H1 (cell line): ENCODE results near the gene RPL38. TPM values are rescaled to one million over a fixed set of nuclear protein-coding genes. Genes with fewer than 3 reads are reported as not detected.

Experiments used
- ASH2L ChIP-seq: fragments of 200-600, 300-600 bp; sonication (generic); IDR thresholded peaks from one replicate; pipeline ENCODE4 v1.7.1; 2017; ENCODE audit warnings: low read length
- CHD1 ChIP-seq: IDR thresholded peaks from 2 replicates; pipeline ENCODE4 v1.6.1; 2012; ENCODE audit warnings: low read depth, low read length, improper control_type of control experiment
- CHD2 ChIP-seq: IDR thresholded peaks from 2 replicates; pipeline ENCODE4 v1.6.1; 2012; ENCODE audit warnings: low read length, improper control_type of control experiment
- CREB1 ChIP-seq: IDR thresholded peaks from 2 replicates; pipeline ENCODE4 v1.6.1; 2012; ENCODE audit warnings: inconsistent platforms
- CTBP2 ChIP-seq: IDR thresholded peaks from 2 replicates; pipeline ENCODE4 v1.7.0; 2011; ENCODE audit warnings: borderline replicate concordance, mild to moderate bottlenecking, moderate library complexity, mixed read lengths, low read length; ENCODE audit not compliant: insufficient read depth, insufficient read length
- E2F6 ChIP-seq: IDR thresholded peaks from 2 replicates; pipeline ENCODE4 v1.6.1; 2012; ENCODE audit warnings: inconsistent platforms
- HDAC2 ChIP-seq, 2 experiments: fragments of 300-600 bp in 1 of 2; sonication (generic) in 1 of 2; IDR thresholded peaks; 2 replicates each; pipeline ENCODE4 v1.6.1; 2011 to 2012; ENCODE audit warnings: low read depth in 2 of 2, low read length in 2 of 2, mild to moderate bottlenecking in 2 of 2, moderate library complexity in 2 of 2, borderline replicate concordance in 1 of 2, inconsistent platforms in 1 of 2
- HDAC6 ChIP-seq: IDR thresholded peaks from one replicate; pipeline ENCODE4 v1.7.1; 2012; ENCODE audit warnings: low read depth, mild to moderate bottlenecking, inconsistent platforms, low read length, moderate library complexity
- JUN ChIP-seq: IDR thresholded peaks from 2 replicates; pipeline ENCODE4 v1.6.1; 2011; ENCODE audit warnings: low read depth, mild to moderate bottlenecking, improper control_type of control experiment, low read length
- NRF1 ChIP-seq: IDR thresholded peaks from 2 replicates; pipeline ENCODE4 v1.6.1; 2011; ENCODE audit warnings: mild to moderate bottlenecking, low read depth, low read length, improper control_type of control experiment
- POLR2AphosphoS5 ChIP-seq: IDR thresholded peaks from 2 replicates; pipeline ENCODE4 v1.6.1; 2011; ENCODE audit warnings: low read depth, low read length
- RAD21 ChIP-seq, 2 experiments: IDR thresholded peaks in 1 of 2; conservative IDR thresholded peaks in 1 of 2; 2 replicates each; pipeline ENCODE4 v1.6.1; 2011; ENCODE audit warnings: low read depth in 2 of 2, low read length in 2 of 2, improper control_type of control experiment in 1 of 2, inconsistent platforms in 1 of 2, mild to moderate bottlenecking in 1 of 2, moderate library complexity in 1 of 2
- RBBP5 ChIP-seq: IDR thresholded peaks from 2 replicates; pipeline ENCODE4 v1.7.1; 2012; ENCODE audit warnings: low read depth, mild to moderate bottlenecking, inconsistent platforms, low read length, moderate library complexity, borderline replicate concordance
- SP1 ChIP-seq: IDR thresholded peaks from 2 replicates; pipeline ENCODE4 v1.6.1; 2011; ENCODE audit warnings: low read depth, low read length
- SP2 ChIP-seq: IDR thresholded peaks from 2 replicates; pipeline ENCODE4 v1.6.1; 2012; ENCODE audit warnings: mild to moderate bottlenecking, low read length, inconsistent platforms
- TAF1 ChIP-seq: IDR thresholded peaks from 2 replicates; pipeline ENCODE4 v1.6.1; 2011; ENCODE audit warnings: mild to moderate bottlenecking, low read depth, low read length
- YY1 ChIP-seq: IDR thresholded peaks from 2 replicates; pipeline ENCODE4 v1.6.1; 2011; ENCODE audit warnings: low read depth, mild to moderate bottlenecking, low read length
- ZNF274 ChIP-seq: IDR thresholded peaks from 2 replicates; pipeline ENCODE4 v1.7.0; 2012; ENCODE audit warnings: low read length, borderline replicate concordance; ENCODE audit errors: extremely low read depth
- polyA plus RNA-seq, 7 experiments: library from polyadenylated mRNA; depleted of rRNA in 3 of 7; stranded (reverse) in 5 of 7; unstranded in 2 of 7; fragments of >200 nt in 5 of 7; fragments of 200-250 nt in 2 of 7; gene quantifications; 1 replicate in 5 of 7; 2 replicates in 1 of 7; 4 replicates in 1 of 7; pipeline versions ENCODE4 v1.2.1 to v1.2.3, GENCODE V29; 2011 to 2013; ENCODE audit warnings: missing spikeins in 2 of 7, mixed read lengths in 2 of 7
- total RNA-seq: library from RNA; stranded (reverse); fragmentation: NEBNext Ultra II Directional; extraction: Animal tissue kit (Norgen Biotek cat#: 25700); gene quantifications from 2 replicates; pipeline ENCODE4 v1.2.1, GENCODE V29; 2021
- TF ChIP-seq, protein P1 (sequence below): IDR thresholded peaks from 2 replicates; pipeline ENCODE4 v1.6.1; 2011; ENCODE audit warnings: low read depth, mild to moderate bottlenecking, low read length; ENCODE audit not compliant: insufficient read depth
- TF ChIP-seq, protein P2 (sequence below), 3 experiments: IDR thresholded peaks; 1 replicate in 2 of 3; 2 replicates in 1 of 3; pipeline versions ENCODE4 v1.5.1 to v1.6.1; 2011; ENCODE audit warnings: low read length in 3 of 3, mild to moderate bottlenecking in 3 of 3, inconsistent platforms in 2 of 3, low read depth in 1 of 3, moderate library complexity in 1 of 3; ENCODE audit not compliant: insufficient read depth in 1 of 3; ENCODE audit errors: control extremely low read depth in 1 of 3

The RPL38 gene
- total and polyA plus RNA-seq, 2 of the 8 experiments (the other 6 are each of a cell fraction or from before 2014, with no cell fraction given): 412 to 1,195 TPM

- TF ChIP-seq CHD2: no peak; the same call in 1 of the 2 replicates
- TF ChIP-seq ASH2L: peak; percentile 93
- TF ChIP-seq SP1: peak; percentile 88; the same call in 1 of the 2 replicates
- no peak for TF ChIP-seq JUN
- no peak for TF ChIP-seq HDAC6
- no peak for TF ChIP-seq YY1
- peak; percentile 77; the same call in 1 of the 2 replicates for TF ChIP-seq RBBP5
- TF ChIP-seq, protein P1, sequence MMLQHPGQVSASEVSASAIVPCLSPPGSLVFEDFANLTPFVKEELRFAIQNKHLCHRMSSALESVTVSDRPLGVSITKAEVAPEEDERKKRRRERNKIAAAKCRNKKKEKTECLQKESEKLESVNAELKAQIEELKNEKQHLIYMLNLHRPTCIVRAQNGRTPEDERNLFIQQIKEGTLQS: no peak
- peak; percentile 99 for TF ChIP-seq TAF1
- TF ChIP-seq E2F6: peak; percentile 41; the same call in 1 of the 2 replicates
- TF ChIP-seq POLR2AphosphoS5: peak; percentile 98
- TF ChIP-seq CHD1: no peak
- TF ChIP-seq ZNF274: no peak
- TF ChIP-seq SP2: no peak
- TF ChIP-seq NRF1: no peak
- peak; percentile 74 for TF ChIP-seq CREB1
- TF ChIP-seq RAD21 (IDR thresholded peaks at IDR 0.05 in 1 of 2, conservative IDR thresholded peaks at IDR 0.05 in 1 of 2; ENCODE audit: low read depth in 2 of 2, low read length in 2 of 2): peak in 1 of 2 experiments; percentile 18; a peak in 2 of 4 replicates
- no peak for TF ChIP-seq CTBP2
- no peak for TF ChIP-seq HDAC2 (IDR thresholded peaks at IDR 0.05; ENCODE audit: borderline replicate concordance in 1 of 2, low read depth in 2 of 2, low read length in 2 of 2)
- TF ChIP-seq, protein P2, sequence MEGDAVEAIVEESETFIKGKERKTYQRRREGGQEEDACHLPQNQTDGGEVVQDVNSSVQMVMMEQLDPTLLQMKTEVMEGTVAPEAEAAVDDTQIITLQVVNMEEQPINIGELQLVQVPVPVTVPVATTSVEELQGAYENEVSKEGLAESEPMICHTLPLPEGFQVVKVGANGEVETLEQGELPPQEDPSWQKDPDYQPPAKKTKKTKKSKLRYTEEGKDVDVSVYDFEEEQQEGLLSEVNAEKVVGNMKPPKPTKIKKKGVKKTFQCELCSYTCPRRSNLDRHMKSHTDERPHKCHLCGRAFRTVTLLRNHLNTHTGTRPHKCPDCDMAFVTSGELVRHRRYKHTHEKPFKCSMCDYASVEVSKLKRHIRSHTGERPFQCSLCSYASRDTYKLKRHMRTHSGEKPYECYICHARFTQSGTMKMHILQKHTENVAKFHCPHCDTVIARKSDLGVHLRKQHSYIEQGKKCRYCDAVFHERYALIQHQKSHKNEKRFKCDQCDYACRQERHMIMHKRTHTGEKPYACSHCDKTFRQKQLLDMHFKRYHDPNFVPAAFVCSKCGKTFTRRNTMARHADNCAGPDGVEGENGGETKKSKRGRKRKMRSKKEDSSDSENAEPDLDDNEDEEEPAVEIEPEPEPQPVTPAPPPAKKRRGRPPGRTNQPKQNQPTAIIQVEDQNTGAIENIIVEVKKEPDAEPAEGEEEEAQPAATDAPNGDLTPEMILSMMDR (IDR thresholded peaks at IDR 0.05; ENCODE audit: control extremely low read depth in 1 of 3, insufficient read depth in 1 of 3, low read depth in 1 of 3, low read length in 3 of 3): peak; percentile 79 to 99 (median 98)
Observed at GRCh38 chr17:74203439-74204240, at the start of gene RPL38 (continued).
